H1 (cell line): ENCODE measurements around the gene GZMM.

Source experiments
- BRCA1 ChIP-seq: IDR thresholded peaks from 2 replicates; pipeline ENCODE4 v1.6.1; 2012; ENCODE audit warnings: low read depth, low read length, improper control_type of control experiment
- EGR1 ChIP-seq: IDR thresholded peaks from 2 replicates; pipeline ENCODE4 v1.6.1; 2011; ENCODE audit warnings: low read depth, low read length, borderline replicate concordance
- EZH2 ChIP-seq: fragments of 200-600 bp; sonication (generic); IDR thresholded peaks from 2 replicates; pipeline ENCODE4 v1.7.1; 2012; ENCODE audit warnings: low read depth, mild to moderate bottlenecking, moderate library complexity, low read length, inconsistent platforms; ENCODE audit not compliant: severe bottlenecking
- HDAC2 ChIP-seq, 2 experiments: fragments of 300-600 bp in 1 of 2; sonication (generic) in 1 of 2; IDR thresholded peaks; 2 replicates each; pipeline ENCODE4 v1.6.1; 2011 to 2012; ENCODE audit warnings: low read depth in 2 of 2, low read length in 2 of 2, mild to moderate bottlenecking in 2 of 2, moderate library complexity in 2 of 2, borderline replicate concordance in 1 of 2, inconsistent platforms in 1 of 2
- JUN ChIP-seq: IDR thresholded peaks from 2 replicates; pipeline ENCODE4 v1.6.1; 2011; ENCODE audit warnings: low read depth, mild to moderate bottlenecking, improper control_type of control experiment, low read length
- POLR2AphosphoS5 ChIP-seq: IDR thresholded peaks from 2 replicates; pipeline ENCODE4 v1.6.1; 2011; ENCODE audit warnings: low read depth, low read length
- SIRT6 ChIP-seq: IDR thresholded peaks from one replicate; pipeline ENCODE4 v1.7.1; 2012; ENCODE audit warnings: low read length, inconsistent platforms
- TAF1 ChIP-seq: IDR thresholded peaks from 2 replicates; pipeline ENCODE4 v1.6.1; 2011; ENCODE audit warnings: mild to moderate bottlenecking, low read depth, low read length
- TEAD4 ChIP-seq: IDR thresholded peaks from 2 replicates; pipeline ENCODE4 v1.6.1; 2012; ENCODE audit warnings: low read depth, low read length, inconsistent platforms, mixed read lengths
- ZNF274 ChIP-seq: IDR thresholded peaks from 2 replicates; pipeline ENCODE4 v1.7.0; 2012; ENCODE audit warnings: low read length, borderline replicate concordance; ENCODE audit errors: extremely low read depth
- TF ChIP-seq, protein P1 (sequence below): IDR thresholded peaks from 2 replicates; pipeline ENCODE4 v1.6.1; 2011; ENCODE audit warnings: low read length, improper control_type of control experiment
- TF ChIP-seq, protein P2 (sequence below), 3 experiments: IDR thresholded peaks; 1 replicate in 2 of 3; 2 replicates in 1 of 3; pipeline versions ENCODE4 v1.5.1 to v1.6.1; 2011; ENCODE audit warnings: low read length in 3 of 3, mild to moderate bottlenecking in 3 of 3, inconsistent platforms in 2 of 3, low read depth in 1 of 3, moderate library complexity in 1 of 3; ENCODE audit not compliant: insufficient read depth in 1 of 3; ENCODE audit errors: control extremely low read depth in 1 of 3

DNA sequence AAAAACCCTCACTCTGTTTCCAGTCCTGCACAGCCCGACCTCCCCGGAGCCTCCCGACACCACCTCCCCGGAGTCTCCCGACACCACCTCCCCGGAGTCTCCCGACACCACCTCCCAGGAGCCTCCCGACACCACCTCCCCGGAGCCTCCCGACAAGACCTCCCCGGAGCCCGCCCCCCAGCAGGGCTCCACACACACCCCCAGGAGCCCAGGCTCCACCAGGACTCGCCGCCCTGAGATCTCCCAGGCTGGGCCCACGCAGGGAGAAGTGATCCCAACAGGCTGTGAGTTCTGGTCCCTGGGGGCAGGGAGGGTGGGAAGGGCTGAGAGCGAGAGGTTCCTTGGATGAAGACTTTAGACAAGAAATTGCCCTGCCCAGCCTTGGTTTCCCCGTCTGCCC is 42.2 kb upstream of the GZMM start:
- TF ChIP-seq JUN (no peak), EGR1 (no peak), TEAD4 (no peak), ZNF274 (no peak), POLR2AphosphoS5 (no peak), SIRT6 (no peak), HDAC2 (IDR thresholded peaks at IDR 0.05; ENCODE audit: borderline replicate concordance in 1 of 2, low read depth in 2 of 2, low read length in 2 of 2) (no peak), EZH2 (no peak), BRCA1 (no peak), TAF1 (no peak)
- TF ChIP-seq, protein P1, sequence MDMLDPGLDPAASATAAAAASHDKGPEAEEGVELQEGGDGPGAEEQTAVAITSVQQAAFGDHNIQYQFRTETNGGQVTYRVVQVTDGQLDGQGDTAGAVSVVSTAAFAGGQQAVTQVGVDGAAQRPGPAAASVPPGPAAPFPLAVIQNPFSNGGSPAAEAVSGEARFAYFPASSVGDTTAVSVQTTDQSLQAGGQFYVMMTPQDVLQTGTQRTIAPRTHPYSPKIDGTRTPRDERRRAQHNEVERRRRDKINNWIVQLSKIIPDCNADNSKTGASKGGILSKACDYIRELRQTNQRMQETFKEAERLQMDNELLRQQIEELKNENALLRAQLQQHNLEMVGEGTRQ = no peak
- TF ChIP-seq, protein P2, sequence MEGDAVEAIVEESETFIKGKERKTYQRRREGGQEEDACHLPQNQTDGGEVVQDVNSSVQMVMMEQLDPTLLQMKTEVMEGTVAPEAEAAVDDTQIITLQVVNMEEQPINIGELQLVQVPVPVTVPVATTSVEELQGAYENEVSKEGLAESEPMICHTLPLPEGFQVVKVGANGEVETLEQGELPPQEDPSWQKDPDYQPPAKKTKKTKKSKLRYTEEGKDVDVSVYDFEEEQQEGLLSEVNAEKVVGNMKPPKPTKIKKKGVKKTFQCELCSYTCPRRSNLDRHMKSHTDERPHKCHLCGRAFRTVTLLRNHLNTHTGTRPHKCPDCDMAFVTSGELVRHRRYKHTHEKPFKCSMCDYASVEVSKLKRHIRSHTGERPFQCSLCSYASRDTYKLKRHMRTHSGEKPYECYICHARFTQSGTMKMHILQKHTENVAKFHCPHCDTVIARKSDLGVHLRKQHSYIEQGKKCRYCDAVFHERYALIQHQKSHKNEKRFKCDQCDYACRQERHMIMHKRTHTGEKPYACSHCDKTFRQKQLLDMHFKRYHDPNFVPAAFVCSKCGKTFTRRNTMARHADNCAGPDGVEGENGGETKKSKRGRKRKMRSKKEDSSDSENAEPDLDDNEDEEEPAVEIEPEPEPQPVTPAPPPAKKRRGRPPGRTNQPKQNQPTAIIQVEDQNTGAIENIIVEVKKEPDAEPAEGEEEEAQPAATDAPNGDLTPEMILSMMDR (IDR thresholded peaks at IDR 0.05; ENCODE audit: control extremely low read depth in 1 of 3, insufficient read depth in 1 of 3, low read depth in 1 of 3, low read length in 3 of 3) = no peak
